ENCODE measurements around the gene IFIT3. TPM values are rescaled to one million over a fixed set of nuclear protein-coding genes. Genes with fewer than 3 reads are reported as not detected.

IFIT3 gene
- total RNA-seq, 2 experiments from 2014 or later, result 0.17 to 0.35 TPM

Other genes starting within 250 kb of the IFIT3 start
- not detected in 2 replicates for gene CH25H, start 120.7 kb upstream of the IFIT3 start, total RNA-seq (2014; rRNA removed; shearing (Covaris generic))
- not detected in 2 replicates for gene CH25H, start 120.7 kb upstream of the IFIT3 start, total RNA-seq (2022)
- 8.9 and 11.7 TPM in 2 replicates for gene LIPA, start 76.2 kb upstream of the IFIT3 start, total RNA-seq (2014; rRNA removed; shearing (Covaris generic))
- 19.0 and 19.4 TPM in 2 replicates for gene LIPA, start 76.2 kb upstream of the IFIT3 start, total RNA-seq (2022)
- gene IFIT2, start 26.0 kb upstream of the IFIT3 start, total RNA-seq (2014; rRNA removed; shearing (Covaris generic)), result 0.26 and 0.57 TPM in 2 replicates
- 0.37 and 0.72 TPM in 2 replicates for gene IFIT2, start 26.0 kb upstream of the IFIT3 start, total RNA-seq (2022)
- gene IFIT1B, start 50.1 kb downstream of the IFIT3 start, total RNA-seq (2014; rRNA removed; shearing (Covaris generic)), result not detected in 2 replicates
- gene IFIT1B, start 50.1 kb downstream of the IFIT3 start, total RNA-seq (2022), result not detected in 2 replicates
- not detected in 2 replicates for gene IFIT1, start 64.6 kb downstream of the IFIT3 start, total RNA-seq (2014; rRNA removed; shearing (Covaris generic))
- gene IFIT1, start 64.6 kb downstream of the IFIT3 start, total RNA-seq (2022), result not detected in 2 replicates
- 0.57 and 0.77 TPM in 2 replicates for gene IFIT5, start 86.6 kb downstream of the IFIT3 start, total RNA-seq (2014; rRNA removed; shearing (Covaris generic))
- 0.17 and 0.36 TPM in 2 replicates for gene IFIT5, start 86.6 kb downstream of the IFIT3 start, total RNA-seq (2022)
- not detected in 2 replicates for gene SLC16A12, start 207.6 kb downstream of the IFIT3 start, total RNA-seq (2014; rRNA removed; shearing (Covaris generic))
- not detected in 2 replicates for gene SLC16A12, start 207.6 kb downstream of the IFIT3 start, total RNA-seq (2022)